ENCODE measurements around the gene EXO5. TPM values are rescaled to one million over a fixed set of nuclear protein-coding genes. Genes with fewer than 3 reads are reported as not detected.

Gene EXO5
- total and polyA plus RNA-seq, 2 of the 13 experiments (the other 11 are each of a cell fraction or from before 2014, with no cell fraction given) = 9.9 to 20.5 TPM

DNA sequence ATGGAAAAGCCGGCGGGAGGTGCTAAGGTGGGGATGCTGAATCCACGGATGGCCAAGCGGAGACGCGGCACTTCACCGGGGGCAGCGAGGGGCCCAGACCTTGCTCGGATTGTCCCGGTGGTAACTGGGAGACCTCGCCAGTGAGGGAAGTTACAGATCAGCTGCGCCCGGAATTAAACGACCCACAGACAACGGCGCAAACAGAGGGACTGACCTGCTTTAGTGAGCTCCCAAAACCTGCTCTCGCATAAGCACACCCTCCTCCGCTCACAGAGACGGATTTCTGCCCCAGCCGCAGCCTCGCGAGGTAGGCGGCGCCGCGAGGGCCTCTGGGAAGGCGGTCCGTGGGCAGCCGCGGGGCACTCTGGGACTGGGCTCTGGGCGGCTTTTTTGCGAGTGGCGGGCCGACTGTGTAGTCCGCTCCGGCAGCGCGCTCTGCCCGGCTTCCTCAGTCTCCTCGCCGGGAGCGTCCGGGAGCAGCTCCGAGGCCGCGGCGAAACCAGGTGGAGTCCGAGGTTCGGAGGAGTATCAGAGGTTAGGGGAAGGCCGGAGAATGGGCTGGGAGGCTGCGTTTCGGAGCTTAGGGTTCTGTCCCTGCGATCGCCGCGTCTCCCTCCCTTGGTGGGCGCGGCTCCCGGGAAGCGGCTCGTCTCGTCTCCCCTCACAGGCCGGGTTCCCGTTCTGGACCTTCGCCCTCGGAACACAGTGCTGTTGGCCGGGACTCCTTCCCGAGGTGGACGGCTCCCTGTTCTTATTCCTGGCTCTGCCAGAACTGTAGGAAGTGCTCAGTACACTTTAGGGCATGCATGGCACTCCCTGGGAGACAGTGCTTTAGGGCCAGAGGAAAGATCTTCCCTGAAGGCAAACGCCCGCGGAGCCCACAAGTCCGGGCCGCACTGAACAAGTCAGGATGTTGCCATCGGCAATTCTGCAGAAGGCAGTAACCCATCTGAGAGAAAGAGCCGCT, at the start of gene EXO5 (continued):
- no peak for TF ChIP-seq ZNF569 (CRISPR knock-in tag; IDR thresholded peaks at IDR 0.05; ENCODE audit: borderline replicate concordance)
- 0 out of 2 replicates have a peak, but pooled peaks have one; percentile 34 for TF ChIP-seq JUN (CRISPR knock-in tag; IDR thresholded peaks at IDR 0.05)
- TF ChIP-seq ARID2 (CRISPR knock-in tag; IDR thresholded peaks at IDR 0.05; ENCODE audit: borderline replicate concordance) = no peak; the same call in 1 of the 2 replicates
- TF ChIP-seq, protein P1, sequence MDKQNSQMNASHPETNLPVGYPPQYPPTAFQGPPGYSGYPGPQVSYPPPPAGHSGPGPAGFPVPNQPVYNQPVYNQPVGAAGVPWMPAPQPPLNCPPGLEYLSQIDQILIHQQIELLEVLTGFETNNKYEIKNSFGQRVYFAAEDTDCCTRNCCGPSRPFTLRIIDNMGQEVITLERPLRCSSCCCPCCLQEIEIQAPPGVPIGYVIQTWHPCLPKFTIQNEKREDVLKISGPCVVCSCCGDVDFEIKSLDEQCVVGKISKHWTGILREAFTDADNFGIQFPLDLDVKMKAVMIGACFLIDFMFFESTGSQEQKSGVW (CRISPR knock-in tag; IDR thresholded peaks at IDR 0.05; ENCODE audit: borderline replicate concordance) = 0 out of 2 replicates have a peak, but pooled peaks have one; percentile 87
- TF ChIP-seq, protein P2, sequence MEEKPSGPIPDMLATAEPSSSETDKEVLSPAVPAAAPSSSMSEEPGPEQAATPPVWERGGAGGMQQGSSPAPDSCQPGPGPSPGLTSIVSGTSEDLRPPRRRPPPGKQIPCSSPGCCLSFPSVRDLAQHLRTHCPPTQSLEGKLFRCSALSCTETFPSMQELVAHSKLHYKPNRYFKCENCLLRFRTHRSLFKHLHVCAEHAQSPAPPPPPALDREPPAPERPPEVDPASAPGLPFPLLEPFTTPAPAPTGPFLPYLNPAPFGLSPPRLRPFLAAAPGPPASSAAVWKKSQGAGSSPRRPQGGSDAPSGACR (CRISPR knock-in tag; IDR thresholded peaks at IDR 0.05) = peak; percentile 94
- TF ChIP-seq, protein P3, sequence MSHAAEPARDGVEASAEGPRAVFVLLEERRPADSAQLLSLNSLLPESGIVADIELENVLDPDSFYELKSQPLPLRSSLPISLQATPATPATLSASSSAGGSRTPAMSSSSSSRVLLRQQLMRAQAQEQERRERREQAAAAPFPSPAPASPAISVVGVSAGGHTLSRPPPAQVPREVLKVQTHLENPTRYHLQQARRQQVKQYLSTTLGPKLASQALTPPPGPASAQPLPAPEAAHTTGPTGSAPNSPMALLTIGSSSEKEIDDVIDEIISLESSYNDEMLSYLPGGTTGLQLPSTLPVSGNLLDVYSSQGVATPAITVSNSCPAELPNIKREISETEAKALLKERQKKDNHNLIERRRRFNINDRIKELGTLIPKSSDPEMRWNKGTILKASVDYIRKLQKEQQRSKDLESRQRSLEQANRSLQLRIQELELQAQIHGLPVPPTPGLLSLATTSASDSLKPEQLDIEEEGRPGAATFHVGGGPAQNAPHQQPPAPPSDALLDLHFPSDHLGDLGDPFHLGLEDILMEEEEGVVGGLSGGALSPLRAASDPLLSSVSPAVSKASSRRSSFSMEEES (CRISPR knock-in tag; IDR thresholded peaks at IDR 0.05) = peak; percentile 65; the same call in 1 of the 2 replicates
- no peak for TF ChIP-seq ZNF10 (CRISPR knock-in tag; IDR thresholded peaks at IDR 0.05; ENCODE audit: borderline replicate concordance, low read depth)
- no peak for TF ChIP-seq ZNF720 (CRISPR knock-in tag; IDR thresholded peaks at IDR 0.05)
- TF ChIP-seq, protein P4, sequence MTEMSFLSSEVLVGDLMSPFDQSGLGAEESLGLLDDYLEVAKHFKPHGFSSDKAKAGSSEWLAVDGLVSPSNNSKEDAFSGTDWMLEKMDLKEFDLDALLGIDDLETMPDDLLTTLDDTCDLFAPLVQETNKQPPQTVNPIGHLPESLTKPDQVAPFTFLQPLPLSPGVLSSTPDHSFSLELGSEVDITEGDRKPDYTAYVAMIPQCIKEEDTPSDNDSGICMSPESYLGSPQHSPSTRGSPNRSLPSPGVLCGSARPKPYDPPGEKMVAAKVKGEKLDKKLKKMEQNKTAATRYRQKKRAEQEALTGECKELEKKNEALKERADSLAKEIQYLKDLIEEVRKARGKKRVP (CRISPR knock-in tag; IDR thresholded peaks at IDR 0.05) = no peak
- TF ChIP-seq MATR3 (CRISPR knock-in tag; IDR thresholded peaks at IDR 0.05) = no peak
- TF ChIP-seq FLYWCH1 (CRISPR knock-in tag; IDR thresholded peaks at IDR 0.05) = 0 out of 2 replicates have a peak, but pooled peaks have one; percentile 41
- TF ChIP-seq, protein P5, sequence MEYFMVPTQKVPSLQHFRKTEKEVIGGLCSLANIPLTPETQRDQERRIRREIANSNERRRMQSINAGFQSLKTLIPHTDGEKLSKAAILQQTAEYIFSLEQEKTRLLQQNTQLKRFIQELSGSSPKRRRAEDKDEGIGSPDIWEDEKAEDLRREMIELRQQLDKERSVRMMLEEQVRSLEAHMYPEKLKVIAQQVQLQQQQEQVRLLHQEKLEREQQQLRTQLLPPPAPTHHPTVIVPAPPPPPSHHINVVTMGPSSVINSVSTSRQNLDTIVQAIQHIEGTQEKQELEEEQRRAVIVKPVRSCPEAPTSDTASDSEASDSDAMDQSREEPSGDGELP (IDR thresholded peaks at IDR 0.05; ENCODE audit: borderline replicate concordance, low read depth) = peak; percentile 47; the same call in 1 of the 2 replicates
- TF ChIP-seq PHF20 (CRISPR knock-in tag; IDR thresholded peaks at IDR 0.05) = peak; percentile 82
- no peak for TF ChIP-seq SCMH1 (CRISPR knock-in tag; IDR thresholded peaks at IDR 0.05; ENCODE audit: borderline replicate concordance)
- TF ChIP-seq KLF15 (CRISPR knock-in tag; IDR thresholded peaks at IDR 0.05; ENCODE audit: borderline replicate concordance) = peak; percentile 96
- no peak for TF ChIP-seq MAFF (IDR thresholded peaks at IDR 0.05; ENCODE audit: low read depth, low read length)
- TF ChIP-seq NR2F1 (CRISPR knock-in tag; IDR thresholded peaks at IDR 0.05) = no peak
- TF ChIP-seq TMF1 (CRISPR knock-in tag; IDR thresholded peaks at IDR 0.05; ENCODE audit: low read depth) = 0 out of 2 replicates have a peak, but pooled peaks have one; percentile 41
- peak; percentile 81 for TF ChIP-seq MED13 (CRISPR knock-in tag; IDR thresholded peaks at IDR 0.05)
- TF ChIP-seq, protein P6, sequence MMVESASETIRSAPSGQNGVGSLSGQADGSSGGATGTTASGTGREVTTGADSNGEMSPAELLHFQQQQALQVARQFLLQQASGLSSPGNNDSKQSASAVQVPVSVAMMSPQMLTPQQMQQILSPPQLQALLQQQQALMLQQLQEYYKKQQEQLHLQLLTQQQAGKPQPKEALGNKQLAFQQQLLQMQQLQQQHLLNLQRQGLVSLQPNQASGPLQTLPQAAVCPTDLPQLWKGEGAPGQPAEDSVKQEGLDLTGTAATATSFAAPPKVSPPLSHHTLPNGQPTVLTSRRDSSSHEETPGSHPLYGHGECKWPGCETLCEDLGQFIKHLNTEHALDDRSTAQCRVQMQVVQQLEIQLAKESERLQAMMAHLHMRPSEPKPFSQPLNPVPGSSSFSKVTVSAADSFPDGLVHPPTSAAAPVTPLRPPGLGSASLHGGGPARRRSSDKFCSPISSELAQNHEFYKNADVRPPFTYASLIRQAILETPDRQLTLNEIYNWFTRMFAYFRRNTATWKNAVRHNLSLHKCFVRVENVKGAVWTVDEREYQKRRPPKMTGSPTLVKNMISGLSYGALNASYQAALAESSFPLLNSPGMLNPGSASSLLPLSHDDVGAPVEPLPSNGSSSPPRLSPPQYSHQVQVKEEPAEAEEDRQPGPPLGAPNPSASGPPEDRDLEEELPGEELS (CRISPR knock-in tag; IDR thresholded peaks at IDR 0.05) = peak; percentile 67
